ENCODE data around the gene ETV4.
"Not testable (repeated sequence)": the region's sequence is repeated elsewhere in the genome, so short reads cannot be mapped to it uniquely, and the experiment has no call there.

ETV4 gene

DNA sequence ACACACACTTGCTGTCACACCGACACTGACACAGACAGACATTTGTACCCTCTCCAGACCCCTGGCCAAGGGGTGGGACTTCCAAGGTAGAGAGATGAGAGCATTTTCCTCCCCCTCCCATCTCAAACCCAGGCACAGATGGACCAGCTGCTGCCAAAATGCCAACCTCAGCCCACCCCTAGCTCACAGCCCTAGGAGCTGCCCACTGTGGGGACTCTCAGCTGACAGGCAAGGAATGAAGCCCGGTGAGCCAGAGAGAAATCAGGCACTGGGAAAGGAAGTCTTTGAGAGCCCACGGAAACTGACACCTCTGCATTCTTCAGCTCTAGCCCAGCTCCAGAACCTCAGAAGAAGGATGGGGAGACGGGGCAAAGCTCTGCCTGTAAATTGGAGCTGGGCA is 2.8 kb downstream of the ETV4 start:
- DNase-seq = no peak

DNA sequence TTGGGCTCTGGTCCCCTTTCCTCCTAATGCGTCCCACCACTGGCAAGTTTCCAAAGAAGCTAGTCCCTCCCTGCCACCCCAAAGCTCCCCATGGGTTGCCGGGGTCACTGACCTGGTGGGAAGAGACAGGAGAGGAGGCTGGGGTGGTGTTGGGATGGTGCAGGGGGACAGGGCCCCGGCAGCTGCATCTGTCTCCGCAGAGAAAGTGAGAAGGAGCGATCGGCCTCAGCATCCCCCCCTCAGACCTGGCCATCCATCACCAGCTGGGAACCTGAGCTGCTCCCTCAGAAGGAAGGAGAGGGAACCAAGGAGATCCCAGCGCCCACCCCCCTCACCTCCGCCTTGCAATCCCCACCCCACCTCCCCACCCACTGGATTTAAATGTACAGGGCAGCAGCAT is 3.3 kb downstream of the ETV4 start:
- no peak for DNase-seq

DNA sequence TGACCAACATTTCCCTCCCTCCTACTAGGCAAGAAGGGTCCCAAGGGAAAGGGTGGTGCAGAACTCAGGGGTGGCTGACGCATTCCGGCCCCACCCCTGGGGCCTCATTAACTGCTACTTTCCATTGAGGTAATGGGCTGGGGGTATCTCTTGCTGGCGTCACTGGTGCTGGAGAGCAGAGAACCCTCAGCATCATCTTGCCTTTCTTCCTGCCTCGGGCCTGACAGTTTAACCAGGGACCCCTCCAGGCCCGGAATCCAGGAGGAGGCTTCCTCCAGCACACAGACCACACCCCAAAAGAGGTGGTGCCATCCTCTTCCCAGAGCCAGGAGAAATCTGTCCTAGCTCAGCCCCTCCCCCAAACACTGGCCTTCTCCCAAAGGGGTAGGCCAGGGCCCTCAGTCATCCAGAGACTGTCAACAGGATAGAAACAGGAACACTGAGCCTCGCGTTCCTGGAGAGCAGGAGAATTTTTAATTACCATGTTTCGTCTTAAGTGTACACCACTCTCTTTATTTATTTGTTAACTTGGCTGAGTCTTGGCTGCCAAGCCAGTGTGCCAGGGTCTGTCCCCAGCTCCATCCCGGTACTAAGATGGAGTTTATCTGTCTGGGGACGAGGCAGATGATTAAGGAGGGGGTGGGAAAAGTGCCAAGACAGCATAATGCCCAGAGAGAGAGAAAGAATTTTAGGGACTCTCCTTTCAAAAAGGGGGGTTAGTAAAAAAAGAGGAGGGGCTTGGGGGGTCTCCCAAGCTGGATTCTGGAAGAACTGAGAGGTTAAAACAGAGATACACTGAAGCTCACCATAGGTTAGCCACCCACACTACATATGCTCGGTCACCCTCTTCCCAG is 5.1 kb downstream of the ETV4 start:
- no peak for DNase-seq

DNA sequence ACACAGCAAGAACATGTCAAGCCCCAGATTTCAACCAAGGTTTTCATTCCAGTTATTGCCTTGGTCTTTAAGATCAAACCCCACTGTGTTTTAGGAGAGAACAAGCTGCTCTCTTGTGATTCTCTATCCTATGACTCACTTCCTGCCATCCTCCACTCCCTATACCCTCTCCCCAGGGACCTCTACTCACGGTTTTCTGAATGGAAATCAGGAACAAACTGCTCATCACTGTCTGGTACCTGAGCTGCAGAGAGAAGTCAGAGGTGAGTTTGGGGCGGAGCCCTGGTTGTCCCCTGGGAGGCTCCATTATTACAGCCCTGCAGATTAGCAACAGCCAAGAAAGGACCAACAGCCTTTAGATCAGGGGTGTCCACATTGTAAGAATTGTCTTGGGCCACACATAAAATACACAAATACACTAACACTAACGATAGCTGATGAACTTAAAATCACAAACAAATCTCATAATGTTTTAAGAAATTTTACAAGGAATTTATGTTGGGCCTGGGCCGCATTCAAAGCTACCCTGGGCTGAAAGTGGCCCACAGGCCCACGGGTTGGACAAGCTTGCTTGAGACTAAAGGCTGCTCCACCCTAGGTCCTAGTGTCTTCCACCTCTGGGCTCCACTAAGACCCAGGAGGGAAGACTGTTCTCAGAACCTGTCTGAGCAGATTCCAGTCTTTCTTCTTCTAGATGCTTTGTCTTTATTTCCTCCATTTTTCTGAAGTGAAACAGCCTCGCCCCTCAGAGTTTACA is 9.7 kb downstream of the ETV4 start:
- peak; percentile 9 for DNase-seq

DNA sequence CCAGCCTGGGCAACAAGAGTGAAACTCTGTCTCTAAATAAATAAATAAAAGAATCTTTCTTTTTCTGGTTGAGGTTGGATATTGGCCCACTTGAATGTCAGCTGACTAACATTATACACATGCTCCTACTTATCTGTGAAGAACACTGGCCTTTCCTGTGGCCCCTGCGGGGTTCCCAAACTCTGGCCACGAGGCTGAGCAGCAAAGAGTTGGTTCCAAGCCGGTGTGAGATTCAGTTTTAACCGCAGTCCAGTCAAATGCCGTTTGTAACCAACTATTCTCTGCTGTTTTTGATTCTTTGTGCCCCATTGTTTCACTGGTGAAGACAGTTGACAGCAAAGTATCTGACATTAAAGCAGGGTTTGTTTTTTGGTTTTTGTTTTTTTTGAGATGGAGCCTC is 11.2 kb downstream of the ETV4 start:
- no peak for DNase-seq

DNA sequence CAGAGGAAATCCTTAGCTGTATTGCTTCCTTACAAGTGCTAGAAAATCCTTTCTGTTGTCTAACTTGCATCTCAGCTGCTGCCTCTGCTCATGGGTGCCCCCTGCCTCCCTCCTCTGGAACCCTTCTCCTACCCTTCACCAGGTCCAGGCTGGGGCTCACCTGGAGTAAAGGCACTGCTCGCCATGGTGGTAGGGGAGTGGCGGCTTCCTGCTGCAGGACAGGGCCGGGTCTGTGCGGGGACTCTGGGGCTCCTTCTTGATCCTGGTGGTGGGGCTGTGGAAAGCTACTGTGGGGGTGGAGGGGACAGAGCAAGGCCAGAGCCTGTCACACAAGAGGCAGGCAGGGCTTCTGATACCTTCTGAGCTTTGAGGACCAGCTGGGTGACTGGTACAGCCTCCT is 12.4 kb downstream of the ETV4 start:
- DNase-seq = no peak

DNA sequence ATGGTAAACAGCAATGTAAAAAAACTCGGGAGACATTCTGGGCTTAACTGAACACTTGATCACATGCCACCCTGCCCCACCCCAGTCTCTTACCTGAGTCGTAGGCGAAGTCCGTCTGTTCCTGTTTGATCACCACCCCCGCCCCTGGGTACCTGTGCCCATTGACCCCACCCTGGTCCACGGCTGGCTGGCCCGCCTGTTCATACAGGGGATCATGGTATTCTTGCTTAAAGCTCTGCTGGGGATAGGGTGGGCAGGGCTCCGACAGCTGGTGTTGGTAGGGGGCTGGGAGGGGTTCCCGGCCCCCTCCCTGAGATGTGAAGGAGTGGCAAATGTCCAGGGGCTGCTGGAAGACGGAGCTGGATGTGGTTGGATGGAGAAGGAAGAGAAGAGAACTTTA is 13.6 kb downstream of the ETV4 start:
- DNase-seq = no peak

DNA sequence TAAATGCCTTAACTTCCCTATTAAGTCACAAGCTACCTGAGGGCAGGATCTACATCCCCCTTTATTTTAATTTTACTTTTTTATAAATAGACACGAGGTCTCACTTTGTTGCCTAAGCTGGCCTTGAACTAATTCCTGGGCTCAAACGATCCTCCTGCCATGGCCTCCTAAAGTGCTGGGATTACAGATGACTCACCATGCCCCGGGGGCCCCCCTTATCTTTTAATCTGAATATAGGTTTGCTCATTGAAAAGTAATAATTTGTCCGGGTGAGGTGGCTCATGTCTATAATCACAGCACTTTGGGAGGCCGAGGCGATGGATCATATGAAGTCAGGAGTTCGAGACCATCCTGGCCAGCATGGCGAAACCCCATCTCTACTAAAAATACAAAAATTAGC is 14.2 kb downstream of the ETV4 start:
- no peak for DNase-seq

DNA sequence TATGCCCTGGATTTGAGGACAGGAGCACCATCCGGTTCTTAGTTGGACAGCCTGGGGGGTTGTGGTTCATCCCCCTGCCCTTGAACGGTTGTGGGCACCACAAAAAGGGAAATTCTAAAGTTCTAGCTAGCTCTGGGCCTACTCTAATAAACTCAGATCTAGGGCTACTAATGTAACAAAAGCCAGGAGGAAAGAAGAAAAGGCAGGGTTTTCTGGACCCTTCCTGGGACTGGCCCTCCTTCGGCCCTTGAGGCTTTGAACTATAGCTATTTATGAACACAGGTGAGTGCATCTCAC is 15.1 kb downstream of the ETV4 start:
- no peak for DNase-seq

DNA sequence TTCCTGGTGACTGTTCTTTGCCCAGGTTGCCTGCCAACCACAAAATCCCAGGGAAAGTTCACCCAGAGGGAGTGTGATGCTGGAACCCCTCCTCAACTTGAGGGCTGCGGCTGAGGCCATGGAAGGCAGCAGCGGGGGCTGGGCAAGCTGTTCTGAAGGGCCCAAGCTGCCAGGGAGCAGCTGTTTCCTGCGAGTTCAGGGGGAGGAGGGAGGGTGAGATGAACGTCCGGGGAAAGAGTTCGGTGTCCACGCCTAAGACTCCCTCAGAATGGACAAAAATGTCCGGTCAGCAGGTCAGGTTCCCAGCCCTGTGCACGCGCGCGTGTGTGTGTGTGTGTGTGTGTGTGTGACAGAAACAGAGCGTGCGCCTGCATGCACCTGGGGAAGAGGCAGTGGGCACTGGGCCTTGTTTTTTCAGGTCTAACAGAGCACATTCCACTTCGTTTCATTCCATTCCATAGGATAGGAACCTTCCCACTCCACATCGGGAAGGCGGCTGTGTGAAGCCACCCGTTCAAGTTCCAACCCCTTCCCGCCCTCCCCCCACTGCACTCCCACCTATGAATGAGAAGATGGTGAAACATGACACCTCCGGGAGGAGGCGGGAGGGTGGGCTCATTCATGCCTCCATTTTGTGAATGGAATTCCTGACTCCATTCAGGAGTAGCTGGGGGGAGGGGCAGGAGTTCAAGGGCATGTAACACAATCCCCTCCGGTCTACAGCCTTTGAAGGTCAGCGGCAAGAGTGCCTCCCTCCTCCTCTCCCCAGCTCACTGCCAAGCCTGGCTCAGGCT is 15.7 kb downstream of the ETV4 start:
- no peak for DNase-seq

DNA sequence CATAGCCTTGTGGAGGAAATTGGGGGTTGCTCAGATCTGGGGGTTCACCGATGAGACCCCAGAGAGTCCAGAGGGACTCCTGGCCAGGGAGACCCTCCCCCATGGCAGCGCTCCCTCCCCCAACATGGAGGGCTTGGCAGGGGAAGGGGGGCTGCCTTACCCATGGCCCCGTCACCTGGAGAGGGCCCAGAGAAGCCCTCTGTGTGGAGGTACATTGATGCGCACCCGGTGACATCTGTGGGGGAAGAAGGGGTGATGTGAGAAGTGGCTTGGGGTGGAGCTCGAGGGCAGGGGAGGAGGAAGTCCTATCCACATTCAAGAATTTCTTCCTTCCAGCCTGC is 16.2 kb downstream of the ETV4 start:
- DNase-seq = no peak

DNA sequence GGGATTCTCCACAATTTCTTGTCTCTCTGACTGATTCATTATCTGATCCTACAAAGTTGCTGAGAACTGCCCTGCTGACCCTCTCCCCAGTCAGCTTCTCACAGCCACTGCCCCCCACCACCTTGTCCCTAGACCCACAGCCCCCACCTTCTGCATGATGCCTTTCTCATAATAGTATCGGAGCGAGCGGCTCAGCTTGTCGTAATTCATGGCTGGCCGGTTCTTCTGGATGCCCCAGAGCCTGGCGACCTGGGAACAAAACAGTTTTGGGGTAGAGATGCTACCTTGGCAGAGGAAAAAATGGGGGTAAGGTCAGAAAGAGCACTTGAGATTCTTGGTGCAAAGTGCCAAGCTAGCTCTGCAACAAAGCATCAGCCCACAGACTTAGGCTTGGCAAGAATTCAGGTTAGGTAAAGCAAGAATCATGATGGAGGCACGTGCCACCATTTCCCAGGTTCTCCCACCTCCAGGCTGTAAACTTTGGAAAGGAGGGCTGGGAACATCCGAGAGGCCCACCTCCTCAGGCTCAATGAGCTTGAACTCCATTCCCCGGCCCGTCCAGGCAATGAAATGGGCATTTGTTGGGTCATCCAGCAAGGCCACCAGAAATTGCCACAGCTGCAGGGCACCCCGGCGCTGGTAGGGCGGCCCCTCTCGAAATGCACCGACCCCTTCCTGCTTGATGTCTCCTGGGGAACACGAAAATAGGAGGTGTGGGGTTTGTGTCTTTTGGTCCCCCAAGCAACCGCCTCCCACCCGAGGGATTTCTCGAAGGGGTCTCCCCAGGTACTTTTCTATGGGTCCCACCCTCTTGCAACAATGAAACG is 16.9 kb downstream of the ETV4 start:
- no peak for DNase-seq

DNA sequence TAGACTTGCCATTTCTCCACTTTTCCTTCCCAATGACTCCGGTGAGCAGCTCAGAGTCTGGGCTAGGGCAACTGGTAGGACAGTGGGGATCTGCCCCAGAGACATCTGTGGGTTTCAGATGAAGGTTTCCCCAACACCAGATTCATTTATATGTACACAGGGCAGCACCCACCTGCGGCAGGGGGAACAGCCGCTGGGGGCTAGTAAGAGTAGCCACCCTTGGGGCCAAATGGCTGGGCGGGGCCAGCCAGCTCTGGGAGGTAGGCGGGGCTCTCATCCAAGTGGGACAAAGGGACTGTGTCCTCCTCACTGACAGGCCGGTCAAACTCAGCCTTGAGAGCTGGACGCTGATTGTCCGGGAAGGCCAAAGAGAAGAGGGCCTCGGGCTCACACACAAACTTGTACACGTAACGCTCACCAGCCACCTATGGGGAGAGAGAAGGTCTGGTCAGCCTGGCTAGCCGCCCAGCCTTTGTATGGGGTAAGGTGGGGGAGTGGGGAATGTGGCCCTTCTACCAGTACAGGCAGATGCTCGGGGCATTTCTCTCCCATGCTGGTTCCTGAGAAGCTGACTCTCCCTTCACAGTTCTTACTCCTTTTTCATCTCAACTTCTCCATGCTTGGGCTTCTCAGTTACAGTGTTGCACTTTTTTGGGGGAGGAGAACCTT is 17.7 kb downstream of the ETV4 start:
- DNase-seq = no peak

DNA sequence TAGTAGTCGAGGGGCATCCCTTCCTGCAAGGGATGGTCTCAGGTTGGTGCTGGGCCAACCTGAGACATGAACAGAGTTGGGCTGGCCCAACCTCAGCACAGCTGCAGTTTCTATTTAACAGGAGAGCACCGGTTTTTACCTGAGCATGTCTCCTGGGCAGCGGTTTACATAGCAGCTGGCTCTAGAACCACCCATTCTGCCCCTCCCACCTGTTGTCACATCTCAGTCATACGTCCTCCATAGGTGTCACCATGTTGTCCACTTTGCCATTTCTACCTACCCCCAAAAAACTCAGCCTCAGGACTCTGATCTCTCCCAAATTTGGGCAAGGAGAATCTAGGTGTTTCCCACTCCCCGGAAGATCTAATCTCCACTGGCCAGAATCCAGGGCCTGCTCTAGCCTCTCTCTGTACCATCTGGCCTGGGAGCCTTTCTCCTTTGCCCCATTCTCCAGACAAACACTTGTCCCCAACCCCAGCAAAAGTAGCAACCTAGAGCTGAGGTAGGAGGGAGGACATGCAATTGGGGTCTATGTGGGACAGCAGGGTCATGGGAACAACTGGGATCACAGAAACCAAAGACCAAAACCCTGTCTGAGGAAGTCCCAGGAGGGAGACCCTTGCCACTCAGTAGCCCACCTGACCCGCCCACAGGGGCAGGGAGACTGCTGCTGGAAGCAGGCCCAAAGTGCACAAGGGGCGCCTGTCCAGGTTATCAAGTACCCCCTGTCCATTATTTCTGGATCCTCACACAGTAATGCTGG is 19.1 kb downstream of the ETV4 start:
- DNase-seq = no peak

DNA sequence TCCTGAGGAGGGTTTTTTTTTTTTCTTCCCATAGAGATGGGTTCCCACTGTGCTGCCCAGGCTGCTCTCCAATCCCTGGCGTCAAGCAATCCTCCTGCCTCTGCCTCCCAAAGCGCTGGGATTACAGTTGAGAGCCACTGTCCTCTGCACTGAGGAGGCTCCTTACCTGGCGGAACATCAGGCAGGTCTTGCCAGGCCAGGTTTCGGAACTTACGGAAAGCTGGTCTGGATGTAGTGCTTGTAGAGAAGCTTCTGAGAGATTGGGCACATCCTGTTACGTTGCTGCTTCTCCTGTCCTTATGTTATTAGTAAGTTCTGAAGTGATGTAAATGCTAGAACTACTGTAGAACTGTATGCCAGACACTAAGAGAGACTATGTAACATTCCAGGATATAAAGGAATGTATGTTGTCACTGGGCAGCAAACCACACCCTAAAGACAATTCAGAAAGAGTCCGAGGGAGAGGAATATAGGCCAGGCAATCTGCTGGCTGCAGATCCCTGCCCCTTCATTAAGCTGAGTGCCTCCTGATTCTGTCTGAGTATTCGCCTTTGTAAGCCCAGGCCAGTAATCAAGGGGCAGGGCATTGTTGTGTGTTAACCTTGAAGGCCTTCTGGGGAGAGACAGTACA is 21.1 kb downstream of the ETV4 start:
- no peak for DNase-seq

DNA sequence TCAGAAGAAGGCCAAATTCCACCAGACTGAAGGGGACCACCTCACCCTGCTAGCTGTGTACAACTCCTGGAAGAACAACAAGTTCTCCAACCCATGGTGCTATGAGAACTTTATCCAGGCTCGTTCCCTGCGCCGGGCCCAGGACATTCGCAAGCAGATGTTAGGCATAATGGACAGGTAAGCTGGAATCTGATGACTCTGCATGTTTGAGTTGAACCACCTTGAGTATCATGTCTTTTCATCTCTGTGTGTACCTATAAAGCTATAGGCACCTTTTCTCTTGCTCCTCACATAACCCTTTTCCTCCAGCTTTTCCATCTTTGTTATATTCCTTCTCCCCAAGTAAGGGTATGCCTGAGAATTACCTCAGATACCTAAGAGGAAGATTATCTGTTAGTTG is 24.8 kb downstream of the ETV4 start:
- DNase-seq = no peak

DNA sequence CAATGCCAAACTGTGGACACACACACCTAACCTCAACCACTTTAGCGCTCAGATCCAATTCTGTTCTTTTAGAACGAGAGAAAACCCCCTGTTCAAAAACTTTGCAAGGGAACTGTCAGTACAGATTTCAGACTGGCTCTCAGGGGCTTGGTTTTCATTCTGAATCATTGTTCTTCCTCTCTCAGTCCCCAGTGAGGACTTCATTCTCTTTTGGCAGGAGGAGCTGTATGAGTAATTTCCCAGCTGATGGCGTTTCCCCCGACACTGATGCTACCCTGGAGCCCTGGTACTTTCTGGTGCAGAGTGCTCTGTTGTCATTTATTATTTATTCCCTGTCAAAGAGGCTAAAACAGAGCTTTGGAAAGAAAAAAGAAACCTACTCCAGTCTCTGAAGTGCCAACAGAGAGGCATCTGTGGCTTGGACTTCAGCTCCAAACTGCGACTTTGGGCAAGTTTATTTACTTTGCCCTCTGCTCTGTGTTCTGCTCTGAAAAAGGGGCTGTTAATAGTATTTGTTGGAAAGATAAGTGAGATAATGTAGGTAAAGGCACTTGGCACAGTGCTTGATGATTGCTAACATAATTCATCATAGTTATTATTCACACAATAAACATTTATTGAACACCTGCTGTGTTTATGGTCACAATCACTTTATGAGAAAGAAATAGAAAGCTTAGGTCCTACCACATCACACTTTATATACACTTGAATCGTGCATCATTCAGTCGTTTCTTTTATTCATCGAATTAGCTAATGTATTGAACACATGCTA is 28.3 kb downstream of the ETV4 start:
- DNase-seq = peak; percentile 13

DNA sequence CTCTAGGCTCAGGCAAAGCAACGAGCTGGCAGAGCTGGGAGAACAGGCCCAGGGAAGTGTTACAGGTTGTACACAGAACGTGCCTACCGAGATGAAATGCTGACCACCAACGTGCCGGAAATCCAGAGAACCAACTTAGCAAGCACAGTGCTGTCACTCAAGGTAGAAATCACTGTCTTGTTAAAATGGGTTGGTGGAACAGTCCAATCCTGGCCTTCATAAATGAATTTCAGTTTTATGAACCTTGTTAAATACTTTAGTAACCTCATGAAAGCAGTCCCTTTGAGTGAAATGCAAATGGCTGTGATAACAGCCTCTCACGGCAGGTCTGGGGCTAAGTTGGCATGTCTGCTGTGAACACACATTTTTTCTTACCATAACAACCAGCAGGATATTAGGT is 29.0 kb downstream of the ETV4 start:
- DNase-seq = no peak

DNA sequence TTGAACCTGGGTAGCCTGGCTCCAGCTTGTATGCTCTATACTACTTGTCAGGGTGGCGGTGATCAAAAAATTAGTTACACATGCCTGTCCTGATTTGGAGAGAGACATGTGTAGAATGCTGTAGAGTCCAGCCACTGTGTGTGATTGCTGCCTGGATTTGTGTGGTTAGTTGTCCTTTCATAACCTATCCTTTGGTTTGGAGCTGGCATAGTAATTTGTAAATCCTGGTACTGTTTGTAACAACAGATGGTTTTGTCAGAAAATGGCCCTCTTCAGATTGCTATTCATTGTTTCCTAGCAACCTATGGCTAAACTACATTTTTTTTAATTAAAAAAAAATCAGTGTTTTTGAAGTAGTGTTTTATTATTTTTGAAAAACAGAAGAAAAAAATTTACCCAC is 30.5 kb downstream of the ETV4 start:
- DNase-seq = no peak

DNA sequence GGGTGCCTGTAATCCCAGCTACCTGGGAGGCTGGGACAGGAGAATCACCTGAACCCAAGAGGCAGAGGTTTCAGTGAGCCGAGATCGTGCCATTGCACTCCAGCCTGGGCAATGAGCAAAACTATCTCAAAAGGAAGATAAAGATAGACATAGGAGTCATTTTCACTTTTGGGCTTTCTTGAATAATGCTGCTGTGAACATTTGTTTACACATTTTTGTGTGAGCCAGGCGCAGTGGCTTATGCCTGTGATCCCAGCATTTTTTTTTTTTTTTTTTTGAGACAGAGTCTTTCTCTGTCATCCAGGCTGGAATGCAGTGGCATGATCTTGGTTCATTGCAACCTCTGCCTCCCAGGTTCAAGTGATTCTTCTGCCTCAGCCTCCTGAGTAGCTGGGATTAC is 34.9 kb downstream of the ETV4 start:
- not testable (repeated sequence) for DNase-seq
